Kidney glomerular epithelial cell (primary cell): ENCODE results near the gene CASP4.
"Not testable (repeated sequence)": the region's sequence is repeated elsewhere in the genome, so short reads cannot be mapped to it uniquely, and the experiment has no call there.

Experiments used
- DNase-seq: peaks from one replicate; lab custom pipeline; 2025; lab: John Stamatoyannopoulos, UW

The CASP4 gene

DNA sequence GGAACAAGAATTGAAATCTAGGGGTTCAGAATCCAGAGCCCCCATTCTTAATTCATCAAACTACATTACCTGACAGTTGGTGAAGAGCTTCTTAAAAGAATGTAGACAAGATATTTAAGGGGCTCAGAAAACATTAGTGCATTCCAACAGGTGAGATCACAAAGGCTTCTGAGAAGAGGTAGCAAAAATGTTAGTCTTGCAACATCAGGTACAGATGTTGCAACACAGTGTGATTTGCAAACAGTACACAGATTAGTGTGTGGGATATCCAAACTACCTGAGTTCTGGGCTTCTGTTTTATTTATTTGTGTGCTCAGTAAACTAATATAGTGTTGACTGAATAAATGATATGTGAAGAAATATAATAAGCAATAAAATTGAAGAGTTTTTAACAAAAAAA, 11.8 kb downstream of the CASP4 start:
- no peak for DNase-seq

DNA sequence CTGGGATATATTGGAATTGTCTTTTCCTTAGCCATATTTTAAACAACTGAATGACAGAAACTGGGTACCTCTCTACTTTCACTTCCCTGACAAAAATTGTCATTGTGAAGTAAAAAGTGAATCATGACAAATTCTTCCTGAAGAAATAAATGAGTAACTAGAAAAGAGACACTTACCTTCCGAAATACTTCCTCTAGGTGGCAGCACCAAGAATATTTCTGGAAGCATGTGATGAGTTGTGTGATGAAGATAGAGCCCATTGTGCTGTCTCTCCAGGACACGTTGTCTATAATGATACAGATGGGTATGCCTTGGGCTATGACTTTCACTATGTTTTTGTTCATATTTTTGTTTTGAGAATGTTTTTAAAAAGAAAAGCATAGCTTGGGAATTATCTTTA, 21.5 kb downstream of the CASP4 start:
- DNase-seq: peak; percentile 67

DNA sequence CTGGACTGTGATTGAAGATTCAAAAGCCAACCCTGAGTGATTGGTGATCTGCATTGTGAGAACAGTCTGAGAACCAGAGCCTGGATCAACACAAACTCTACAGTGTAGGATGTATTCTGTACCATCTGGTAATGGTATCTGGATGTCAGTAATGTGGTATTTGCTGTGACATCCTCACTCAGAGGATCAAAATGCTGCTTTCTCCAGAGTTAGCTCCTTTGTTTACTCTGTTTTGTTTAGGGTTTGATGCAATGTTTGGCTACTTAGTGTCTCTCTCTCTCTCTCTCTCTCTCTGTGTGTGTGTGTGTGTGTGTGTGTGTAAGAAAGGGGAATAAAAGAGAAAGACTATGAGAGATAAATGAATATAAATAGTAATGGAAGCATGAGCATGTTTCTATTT, 24.3 kb downstream of the CASP4 start:
- no peak for DNase-seq

DNA sequence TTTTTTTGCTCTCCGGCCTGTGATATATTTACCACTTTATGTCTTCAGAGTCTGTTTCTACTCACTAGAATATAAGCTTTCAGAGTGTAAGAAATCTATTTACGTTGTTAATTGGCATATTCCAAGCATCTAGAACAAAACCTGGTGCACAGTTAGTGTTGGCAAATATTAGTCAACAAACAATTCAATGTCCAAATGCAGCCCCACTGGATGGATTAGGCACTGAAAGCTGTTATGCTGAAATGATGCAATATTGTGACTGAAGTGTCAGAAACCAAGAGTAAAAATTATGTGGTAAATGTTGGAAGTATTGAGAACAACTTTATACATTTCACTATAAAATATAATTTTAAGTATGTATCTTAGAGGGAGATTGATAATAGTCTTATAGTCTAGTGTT, 24.8 kb downstream of the CASP4 start:
- DNase-seq: no peak

DNA sequence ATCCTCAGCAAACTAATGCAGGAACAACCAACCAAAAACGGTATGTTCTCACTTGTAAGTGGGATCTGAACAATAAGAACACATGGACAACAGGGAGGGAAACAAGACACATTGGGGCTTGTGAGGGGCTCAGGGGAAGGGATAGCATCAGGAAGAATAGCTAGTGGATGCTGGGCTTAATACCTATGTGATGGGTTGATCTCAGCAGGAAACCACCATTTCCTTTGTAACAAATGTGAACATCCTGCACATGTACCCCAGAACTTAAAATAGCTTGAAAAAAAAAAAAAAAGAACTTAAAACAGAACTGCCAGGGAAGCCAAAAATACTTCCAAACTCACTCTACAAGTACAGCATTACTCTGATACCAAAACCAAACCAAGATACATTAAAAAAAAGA, 33.8 kb downstream of the CASP4 start:
- no peak for DNase-seq

DNA sequence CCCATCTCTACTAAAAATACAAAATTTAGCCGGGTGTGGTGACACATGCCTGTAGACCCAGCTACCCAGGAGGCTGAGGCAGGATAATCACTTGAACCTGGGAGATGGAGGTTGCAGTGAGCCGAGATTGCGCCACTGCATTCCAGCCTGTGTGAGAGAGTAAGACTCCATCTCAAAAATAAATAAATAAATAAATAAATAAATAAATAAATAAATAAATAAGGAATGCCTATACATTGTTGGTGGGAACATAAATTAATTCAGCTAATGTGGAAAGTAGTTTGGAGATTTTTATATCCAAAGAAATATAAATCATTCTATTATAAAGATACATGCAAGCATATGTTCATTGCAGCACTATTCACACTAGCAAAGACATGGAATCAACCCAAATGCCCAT, 34.3 kb downstream of the CASP4 start:
- not testable (repeated sequence) for DNase-seq

DNA sequence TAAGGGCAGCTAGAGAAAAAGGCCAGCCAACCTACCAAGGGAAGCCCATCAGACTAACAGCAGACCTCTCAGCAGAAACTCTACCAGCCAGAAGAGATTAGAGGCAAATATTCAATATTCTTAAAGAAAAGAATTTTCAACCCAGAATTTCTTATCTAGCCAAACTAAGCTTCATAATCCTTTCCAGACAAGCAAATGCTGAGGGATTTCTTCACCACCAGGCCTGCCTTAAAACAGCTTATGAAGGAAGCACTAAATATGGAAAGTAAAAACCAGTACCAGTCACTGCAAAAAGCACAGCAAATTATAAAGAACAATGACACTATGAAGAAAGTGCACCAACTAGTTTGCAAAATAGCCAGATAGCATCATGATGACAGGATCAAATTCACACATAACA, 39.6 kb downstream of the CASP4 start:
- DNase-seq: no peak

DNA sequence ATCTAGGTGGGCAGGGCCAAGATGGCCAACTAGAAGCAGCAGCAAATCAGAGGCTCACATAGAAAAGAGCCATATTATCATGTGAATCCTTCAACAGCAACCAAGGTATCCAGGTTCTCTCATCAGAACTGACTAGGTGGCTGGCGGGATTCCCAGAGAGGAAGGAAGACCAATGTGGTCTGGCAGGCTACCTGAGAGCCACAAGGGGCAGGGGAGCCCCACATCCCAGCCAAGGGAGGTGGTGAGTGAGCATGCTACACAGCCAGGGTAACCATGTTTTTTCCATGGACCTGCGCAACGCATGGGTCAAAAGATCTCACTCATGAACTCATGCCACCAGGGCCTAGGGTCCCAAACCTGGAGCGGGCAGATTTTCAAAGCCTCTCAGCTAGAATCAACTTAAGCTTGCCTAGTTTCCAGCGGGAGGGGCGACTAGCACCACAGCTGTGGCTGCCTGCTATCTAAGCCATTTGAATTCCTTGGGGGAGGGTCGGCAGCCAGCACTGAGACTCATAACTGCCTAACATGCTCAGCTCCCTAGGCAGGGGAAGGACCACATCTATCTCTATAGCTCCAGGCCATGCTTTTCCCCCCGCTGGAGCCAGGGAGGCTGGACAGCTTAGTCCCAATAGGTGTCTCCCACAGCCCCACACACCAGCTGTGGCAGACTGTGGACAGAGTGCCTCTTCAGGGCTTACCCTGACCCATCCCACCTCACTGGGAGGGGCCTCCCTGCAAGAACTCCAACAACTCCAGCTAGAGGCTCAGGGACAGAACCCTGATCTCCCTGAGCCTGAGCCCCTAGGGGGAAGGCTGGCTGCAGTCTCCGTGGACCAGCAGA, 41.4 kb downstream of the CASP4 start:
- no peak for DNase-seq

DNA sequence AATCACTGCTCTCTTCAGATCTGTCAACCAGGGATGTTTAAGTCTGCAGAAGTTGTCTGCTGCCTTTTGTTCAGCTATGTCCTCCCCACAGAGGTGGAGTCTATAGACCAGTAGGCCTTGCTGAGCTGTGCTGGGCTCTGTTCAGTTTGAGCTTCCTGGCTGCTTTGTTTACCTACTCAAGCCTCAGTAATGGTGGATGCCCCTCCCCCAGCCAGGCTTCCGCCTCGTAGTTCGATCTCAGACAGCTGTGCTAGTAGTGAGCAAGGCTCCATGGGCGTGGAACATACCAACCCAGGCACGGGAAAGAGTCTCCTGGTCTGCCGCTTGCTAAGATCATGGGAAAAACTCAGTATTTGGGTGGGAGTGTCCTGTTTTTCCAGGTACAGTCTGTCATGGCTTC, 42.5 kb downstream of the CASP4 start:
- no peak for DNase-seq

DNA sequence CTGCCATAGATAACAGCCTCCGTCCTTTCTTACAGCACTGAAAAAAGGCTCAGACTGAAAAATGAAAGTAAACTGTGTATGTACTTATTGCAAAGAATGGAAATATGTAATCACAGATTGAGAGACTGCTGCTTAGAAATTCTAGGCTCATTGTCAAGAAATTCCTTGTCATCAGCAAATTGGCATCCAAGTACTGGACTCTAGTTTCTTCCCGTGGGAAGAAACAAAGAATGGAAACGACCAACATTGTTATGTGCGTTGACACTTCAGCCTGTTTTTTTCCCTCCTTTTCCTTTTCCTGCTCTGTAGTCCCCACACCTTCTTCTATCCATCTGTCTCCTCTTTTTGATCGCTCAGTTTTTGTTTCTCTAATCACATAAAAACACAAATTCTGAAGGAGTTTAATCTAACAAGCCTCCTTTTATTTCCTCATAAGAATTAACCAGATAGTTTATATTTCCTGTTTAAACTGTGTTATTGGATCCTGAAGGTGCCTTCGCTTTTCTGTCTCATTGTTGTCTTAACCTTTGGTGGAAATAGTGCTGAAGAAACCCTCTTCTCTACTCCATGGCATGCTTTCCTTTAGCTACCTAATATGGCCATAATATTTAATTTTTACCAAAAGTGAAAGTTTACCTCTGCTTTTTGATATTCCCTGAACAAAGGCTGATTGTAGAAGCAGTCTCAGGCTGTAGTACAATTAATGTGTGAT, 50.1 kb downstream of the CASP4 start:
- no peak for DNase-seq

DNA sequence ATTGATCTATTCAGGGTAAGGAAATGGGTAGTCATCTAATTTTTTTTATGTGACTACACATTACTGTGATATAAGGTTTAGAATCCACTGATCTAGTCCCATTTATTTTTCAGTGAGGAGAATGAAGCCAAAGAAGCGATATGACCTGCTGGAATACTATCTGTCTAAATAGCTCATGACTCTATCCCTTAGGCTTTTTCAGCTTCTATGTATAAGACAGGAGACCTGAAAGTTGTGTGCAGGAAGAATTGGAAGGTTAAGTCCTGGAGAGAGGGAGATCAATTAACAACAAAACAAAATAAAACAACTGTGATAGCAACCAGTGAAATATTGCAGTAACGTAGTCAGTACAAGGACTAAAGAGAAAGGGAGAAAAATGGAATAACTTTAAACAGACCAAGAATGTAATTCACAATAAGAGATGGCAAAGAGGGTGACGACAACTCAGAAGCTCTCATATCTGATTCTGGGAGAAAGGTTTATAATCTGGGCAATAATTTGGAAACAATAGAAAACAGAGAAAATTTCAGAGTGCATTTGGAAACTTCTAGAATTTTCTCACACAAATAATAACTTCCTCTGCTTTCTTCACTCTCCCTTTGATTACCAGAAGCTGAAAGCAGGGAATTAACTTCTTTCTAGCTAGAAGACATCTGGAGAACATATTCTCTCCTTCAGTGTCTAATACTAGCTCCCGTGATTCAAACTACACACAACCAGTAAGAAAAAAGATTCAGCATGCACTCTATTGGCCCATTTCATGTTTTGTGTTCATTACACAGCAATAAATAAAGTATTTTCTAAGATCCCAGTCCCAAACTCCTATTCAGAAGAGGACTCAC, 50.9 kb downstream of the CASP4 start:
- DNase-seq: no peak

DNA sequence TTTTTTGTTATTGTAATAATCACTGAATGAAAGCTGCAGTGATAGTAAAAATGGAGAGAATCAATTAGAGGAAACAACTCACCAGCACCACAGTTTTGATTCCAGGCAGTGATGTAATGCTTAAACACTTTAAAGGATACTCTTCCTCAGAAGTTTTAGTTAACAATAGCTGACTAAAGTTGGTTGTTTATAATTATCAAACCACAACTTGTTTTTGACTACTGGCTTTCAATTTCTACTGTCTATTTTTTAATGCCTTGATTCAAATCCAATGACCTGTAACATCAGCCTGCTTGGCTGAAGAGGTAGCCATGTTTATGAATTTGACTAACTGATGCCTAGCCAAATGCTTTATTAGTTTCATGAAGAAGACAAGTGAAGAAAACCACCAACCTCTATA, 51.9 kb downstream of the CASP4 start:
- peak; percentile 23 for DNase-seq

DNA sequence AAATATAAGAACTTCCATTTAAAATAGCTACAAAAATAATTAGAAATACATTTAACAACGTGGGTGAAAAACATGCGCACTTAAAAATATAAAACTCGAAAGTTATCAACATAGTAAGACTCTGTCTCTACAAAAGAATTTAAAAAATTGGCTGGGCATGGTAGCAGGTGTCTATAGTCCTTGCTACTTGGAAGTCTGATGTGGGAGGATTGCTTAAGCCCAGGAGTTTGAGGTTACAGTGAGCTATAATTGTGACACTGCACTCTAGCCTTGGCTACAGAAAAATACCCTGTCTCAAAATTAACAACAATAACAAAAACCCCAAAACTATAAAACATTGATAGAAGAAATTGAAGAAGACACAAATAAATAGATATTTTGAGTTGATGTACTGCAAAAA, 56.3 kb downstream of the CASP4 start:
- no peak for DNase-seq

DNA sequence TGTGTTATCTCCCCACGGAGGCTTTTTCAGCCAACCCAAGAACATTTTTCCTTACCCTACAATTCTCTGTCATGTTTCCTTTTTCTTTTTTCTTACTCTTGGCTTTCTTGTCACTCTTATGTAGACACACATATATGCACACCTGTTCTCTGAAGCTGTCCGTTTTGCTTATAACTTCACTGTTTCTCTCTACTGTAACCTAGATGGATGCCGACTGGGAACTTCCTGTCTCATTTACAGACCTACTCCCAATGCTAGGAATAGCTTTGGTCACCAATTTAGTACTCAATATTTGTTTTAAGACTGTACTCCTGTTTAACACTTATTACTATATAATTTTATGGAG, 60.2 kb downstream of the CASP4 start:
- no peak for DNase-seq

DNA sequence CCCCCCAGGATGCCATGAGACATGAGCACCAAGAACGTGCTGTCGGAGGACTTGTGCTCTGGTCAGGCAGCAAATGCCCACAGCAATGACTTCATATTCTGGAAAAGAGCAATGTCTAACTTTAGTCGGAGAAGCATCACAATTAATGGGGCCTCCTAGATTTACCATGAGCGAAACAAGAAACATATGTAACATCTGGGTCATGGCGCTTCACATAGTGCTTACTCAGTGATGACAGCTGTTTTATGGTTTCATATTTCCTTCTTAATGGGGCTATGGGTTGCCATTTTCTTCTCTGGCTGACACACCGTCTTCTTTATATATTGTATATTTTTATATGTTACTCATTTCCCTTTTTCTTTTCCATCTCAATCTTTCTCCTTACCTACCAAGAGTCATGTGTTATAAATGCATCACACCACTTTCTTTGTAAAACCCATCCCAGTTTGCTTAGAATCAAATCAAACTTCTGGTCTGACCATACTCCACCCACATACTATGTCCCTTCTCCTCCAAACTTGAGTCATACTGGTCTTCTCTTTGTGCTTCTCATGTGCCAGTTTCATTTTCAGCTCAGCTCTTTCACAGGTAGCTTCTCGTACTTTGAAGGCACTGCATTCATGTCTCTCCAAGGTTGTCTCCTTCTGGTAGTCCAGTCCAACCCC, 60.7 kb downstream of the CASP4 start:
- no peak for DNase-seq

DNA sequence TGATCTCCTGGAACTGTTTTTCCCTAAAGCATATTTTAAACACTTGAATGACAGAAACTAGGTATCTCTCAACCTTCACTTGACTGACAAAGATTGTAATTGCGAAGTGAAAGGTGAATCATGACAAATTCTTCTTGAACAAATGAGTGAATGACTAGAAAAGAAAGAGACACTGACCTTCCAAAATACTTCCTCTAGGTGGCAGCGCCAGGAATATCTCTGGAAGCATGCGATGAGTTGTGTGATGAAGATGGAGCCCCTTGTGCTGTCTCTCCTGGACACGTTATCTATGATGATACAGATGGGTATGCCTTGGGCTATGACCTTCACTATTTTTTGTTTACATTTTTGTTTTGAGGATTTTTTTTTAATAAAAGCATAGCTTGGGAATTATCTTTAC, 63.1 kb downstream of the CASP4 start:
- DNase-seq: no peak

DNA sequence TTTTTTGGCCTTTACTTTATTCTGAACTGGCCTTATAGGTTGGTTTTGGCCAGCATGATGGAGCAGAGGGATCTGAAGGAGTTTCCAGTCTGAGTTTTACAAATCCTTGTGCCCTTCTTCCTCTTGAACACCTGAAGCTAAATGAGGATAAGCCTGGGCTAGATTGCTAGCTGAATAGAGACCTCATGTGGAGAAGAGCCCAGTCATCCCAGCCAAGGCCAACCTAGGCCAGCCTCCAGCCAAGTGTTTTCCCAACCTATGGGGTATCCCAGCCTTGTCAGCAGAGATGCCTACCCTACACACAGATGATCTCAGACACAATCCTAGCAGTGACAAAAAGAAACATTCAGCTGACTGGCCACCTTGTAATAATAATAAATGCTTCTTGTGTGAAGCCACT, 69.1 kb downstream of the CASP4 start:
- DNase-seq: no peak

DNA sequence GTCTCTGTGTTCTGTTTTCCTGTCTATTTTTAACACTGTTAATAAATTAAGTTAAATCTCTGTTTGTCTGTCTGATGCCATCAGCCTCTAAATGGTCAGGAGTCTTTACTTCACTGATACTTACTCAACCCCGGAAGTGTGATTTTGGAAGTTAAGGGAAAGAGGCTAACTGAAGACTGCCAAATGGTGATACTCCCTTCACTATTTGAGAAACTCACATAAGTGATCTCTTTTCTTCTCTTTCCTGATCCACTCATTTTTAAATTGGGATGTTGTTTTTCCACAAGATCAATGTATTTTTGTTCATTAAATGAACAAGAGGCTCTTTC, 69.7 kb downstream of the CASP4 start:
- DNase-seq: no peak

DNA sequence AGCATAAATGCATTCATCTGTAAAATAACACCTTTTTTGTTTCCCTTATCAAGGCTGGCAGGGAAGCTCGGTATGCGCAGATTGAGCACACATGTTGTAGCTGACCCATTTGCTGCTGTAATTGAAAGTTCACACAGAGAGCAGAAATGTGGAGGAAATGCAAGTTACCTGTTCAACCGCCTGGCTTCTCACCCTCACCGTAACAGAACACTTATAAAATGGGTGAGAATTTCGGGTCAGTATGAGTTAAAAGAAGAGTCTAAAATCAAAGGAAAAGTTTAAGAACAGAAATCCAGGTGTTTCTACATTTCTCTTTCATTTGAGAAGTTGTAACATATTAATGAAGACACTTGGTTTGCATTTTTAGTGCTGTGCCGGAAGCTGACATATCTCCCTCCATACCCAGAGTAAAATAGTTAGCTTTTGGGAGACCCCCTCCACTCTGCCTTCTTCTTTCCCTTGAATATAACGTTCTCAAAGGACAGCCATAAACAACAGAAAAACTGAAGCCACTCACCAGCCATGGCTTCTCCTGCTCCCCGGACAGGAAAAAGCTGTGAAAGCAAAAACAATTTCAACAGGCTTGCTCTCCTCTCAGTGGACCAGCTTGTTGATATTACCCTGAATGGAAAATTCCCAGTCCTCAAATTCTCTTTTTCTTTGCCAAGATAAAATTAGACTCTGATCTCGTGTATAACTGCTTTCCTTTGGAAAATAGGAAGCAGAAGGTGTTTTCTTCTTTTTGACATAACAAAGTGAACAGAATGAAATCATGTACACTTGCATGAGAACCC, 70.3 kb downstream of the CASP4 start, which contains the start of gene CASP12:
CASP12 (minus strand) TSS at position 570 of the 794 bp plus-strand sequence.
- DNase-seq: no peak

DNA sequence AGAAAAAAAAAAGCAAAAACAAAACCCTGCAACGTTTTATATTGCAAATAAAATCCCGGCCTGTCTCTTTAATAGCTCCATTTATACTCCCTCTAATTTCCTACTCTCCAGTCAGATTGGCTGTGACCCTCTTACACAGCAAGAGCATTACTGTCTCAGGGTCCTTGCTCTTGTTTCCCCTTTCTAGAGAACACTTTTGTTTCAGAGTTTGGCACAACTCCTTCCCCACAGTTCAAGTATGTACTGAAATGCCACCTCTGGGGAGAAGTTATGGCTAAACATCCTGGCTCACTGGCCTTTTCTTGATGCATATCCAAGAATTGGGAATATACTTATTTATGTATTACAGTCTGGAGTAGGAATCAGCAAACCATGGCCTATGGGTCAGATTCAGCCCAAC, 72.7 kb downstream of the CASP4 start:
- no peak for DNase-seq

DNA sequence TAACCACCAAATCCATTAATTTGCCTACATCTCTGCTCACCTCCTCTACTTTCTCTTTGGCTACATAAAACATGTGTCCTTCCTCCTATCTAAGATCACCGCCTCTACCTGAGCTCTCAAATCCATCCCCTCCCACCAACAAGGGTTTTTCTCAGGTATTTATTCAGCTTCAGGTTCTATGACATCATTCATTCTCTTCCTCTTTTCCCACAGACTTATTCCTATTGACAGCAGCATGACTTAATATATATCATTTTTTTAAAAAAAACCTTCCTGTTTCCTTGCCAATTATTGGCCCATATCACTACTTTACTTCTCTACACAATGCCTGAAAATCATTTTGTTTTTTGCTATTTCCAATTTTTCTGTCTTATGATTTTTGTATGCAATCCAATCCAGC, 74.5 kb downstream of the CASP4 start:
- no peak for DNase-seq
